Measurements from ENCODE around the gene BMP6. TPM values are rescaled to one million over a fixed set of nuclear protein-coding genes. Genes with fewer than 3 reads are reported as not detected.

BMP6 gene
- total RNA-seq, 4 donors from 2014 or later: 1.8 to 7.4 (median 3.8) TPM

- no peaks in the 10 kb centered on the region for H3K4me1 ChIP-seq
- peaks cover 36% of the 10 kb centered on the region for H3K27me3 ChIP-seq
- H3K4me3 ChIP-seq: no peak overlapping the region
- H3K36me3 ChIP-seq: no peaks in the 10 kb centered on the region
- no peak for TF ChIP-seq POLR2AphosphoS5 (IDR thresholded peaks at IDR 0.05)
- TF ChIP-seq CTCF (IDR thresholded peaks at IDR 0.05): no peak
- TF ChIP-seq POLR2A (IDR thresholded peaks at IDR 0.05): no peak
- no peak for TF ChIP-seq EP300 (IDR thresholded peaks at IDR 0.05)
- whole genome bisulfite sequencing: 94% methylated on average over 3 of the region's 3 CpGs
- H3K9me3 ChIP-seq: no peaks in the 10 kb centered on the region
- H3K27ac ChIP-seq: no peak overlapping the region
- no peak for DNase-seq (ENCODE audit: low spot score in 2 of 2)
Observed at GRCh38 chr6:7737106-7737505, 11.2 kb downstream of the BMP6 start.

DNA sequence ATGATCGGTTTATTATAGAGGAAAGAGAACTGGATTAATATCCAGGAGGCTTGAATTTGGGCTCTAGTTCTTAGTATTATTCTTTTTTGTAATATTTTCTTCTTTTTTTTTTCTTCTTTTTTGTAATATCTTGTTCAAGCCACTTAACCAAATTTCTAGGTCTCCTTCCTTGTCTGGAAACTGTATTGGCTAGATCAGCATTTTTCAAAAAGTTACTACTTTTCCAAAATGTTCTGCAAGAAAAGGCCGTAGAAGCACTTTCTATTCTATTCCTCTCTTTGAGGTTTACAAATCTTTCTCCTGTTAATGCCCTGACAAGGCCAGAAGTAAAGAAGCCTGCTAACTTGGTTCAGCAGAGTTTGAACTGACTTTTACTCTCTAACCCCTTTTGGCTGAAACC lies 12.0 kb downstream of the BMP6 start:
- Histone ChIP-seq H3K9me3 (no peaks in the 10 kb centered on the region), H3K36me3 (no peaks in the 10 kb centered on the region), H3K4me3 (no peak overlapping the region), H3K27ac (no peak overlapping the region), H3K4me1 (no peaks in the 10 kb centered on the region), H3K27me3 (peaks cover 36% of the 10 kb centered on the region)
- TF ChIP-seq CTCF (IDR thresholded peaks at IDR 0.05) (no peak), POLR2A (IDR thresholded peaks at IDR 0.05) (no peak), POLR2AphosphoS5 (IDR thresholded peaks at IDR 0.05) (no peak), EP300 (IDR thresholded peaks at IDR 0.05) (no peak)
- no peak for DNase-seq (ENCODE audit: low spot score in 2 of 2)
- 96% methylated on average over 2 of the region's 2 CpGs for WGBS

GRCh38 chr6:7742223-7742785 lies 16.4 kb downstream of the BMP6 start:
- DNase-seq (ENCODE audit: low spot score in 2 of 2): no peak
- TF ChIP-seq CTCF (IDR thresholded peaks at IDR 0.05): no peak
- no peak for TF ChIP-seq POLR2AphosphoS5 (IDR thresholded peaks at IDR 0.05)
- TF ChIP-seq EP300 (IDR thresholded peaks at IDR 0.05): no peak
- no peak for TF ChIP-seq POLR2A (IDR thresholded peaks at IDR 0.05)

DNA sequence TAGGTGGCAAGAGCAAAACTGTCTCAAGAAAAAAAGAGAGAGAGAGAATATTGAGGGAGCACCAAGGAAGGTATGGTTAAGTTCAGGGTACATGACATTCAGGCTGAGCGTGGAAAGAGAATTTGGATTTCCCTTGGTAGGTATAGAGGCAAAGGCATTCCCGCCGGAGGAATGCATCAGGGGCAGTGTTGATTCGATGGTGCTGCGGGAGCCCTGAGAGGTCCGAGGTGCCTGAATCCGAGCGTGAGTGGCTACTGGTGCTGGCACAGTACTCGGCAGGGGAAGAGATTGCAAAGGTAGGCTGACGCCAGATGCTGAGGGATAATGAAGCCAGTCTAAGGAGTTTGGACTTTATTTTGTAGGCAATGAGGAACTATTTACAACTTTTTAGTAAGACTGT lies 20.0 kb downstream of the BMP6 start:
- no peak overlapping the region for H3K27ac ChIP-seq
- no peaks in the 10 kb centered on the region for H3K9me3 ChIP-seq
- TF ChIP-seq EP300 (IDR thresholded peaks at IDR 0.05) (no peak), POLR2A (IDR thresholded peaks at IDR 0.05) (no peak), POLR2AphosphoS5 (IDR thresholded peaks at IDR 0.05) (no peak), CTCF (IDR thresholded peaks at IDR 0.05) (no peak)
- peaks cover 17% of the 10 kb centered on the region for H3K27me3 ChIP-seq
- H3K36me3 ChIP-seq: no peaks in the 10 kb centered on the region
- no peaks in the 10 kb centered on the region for H3K4me1 ChIP-seq
- no peak overlapping the region for H3K4me3 ChIP-seq
- DNase-seq (ENCODE audit: low spot score in 2 of 2): no peak
- 94% methylated on average over 10 of the region's 10 CpGs for WGBS

More at GRCh38 chr6:7742223-7742785, 16.4 kb downstream of the BMP6 start:
- peaks cover 25% of the 10 kb centered on the region for H3K27me3 ChIP-seq
- no peaks in the 10 kb centered on the region for H3K36me3 ChIP-seq
- H3K4me3 ChIP-seq: no peak overlapping the region
- 74% methylated on average over 10 of the region's 10 CpGs for WGBS
- H3K4me1 ChIP-seq: no peaks in the 10 kb centered on the region
- no peak overlapping the region for H3K27ac ChIP-seq
- no peaks in the 10 kb centered on the region for H3K9me3 ChIP-seq

DNA sequence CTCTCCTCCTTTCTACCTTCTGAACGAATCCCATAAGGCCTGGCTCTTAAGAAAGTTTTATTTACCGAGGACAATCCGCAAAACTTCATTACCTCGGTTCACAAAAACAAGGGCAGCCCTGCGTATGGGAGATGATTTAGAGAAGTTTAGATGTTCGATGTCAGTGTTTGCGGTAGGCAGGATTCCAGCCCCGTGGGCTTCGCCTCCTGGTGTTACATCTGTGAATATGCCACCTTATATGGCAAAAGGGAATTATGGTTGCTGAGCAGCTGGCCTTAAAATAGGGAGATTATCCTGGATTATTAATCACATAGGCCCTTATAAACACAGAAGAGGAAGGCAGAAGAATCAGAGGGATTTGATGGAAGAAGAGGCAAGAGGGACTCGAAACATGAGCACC lies 21.1 kb downstream of the BMP6 start:
- DNase-seq (ENCODE audit: low spot score in 2 of 2): no peak
- Histone ChIP-seq H3K27ac (no peak overlapping the region), H3K9me3 (no peaks in the 10 kb centered on the region), H3K36me3 (no peaks in the 10 kb centered on the region), H3K4me1 (no peaks in the 10 kb centered on the region), H3K27me3 (peaks cover 15% of the 10 kb centered on the region), H3K4me3 (no peak overlapping the region)
- TF ChIP-seq EP300 (IDR thresholded peaks at IDR 0.05) (no peak), POLR2AphosphoS5 (IDR thresholded peaks at IDR 0.05) (no peak), POLR2A (IDR thresholded peaks at IDR 0.05) (no peak), CTCF (IDR thresholded peaks at IDR 0.05) (no peak)
- WGBS: 95% methylated on average over 10 of the region's 10 CpGs
